Sigmoid colon (tissue), 4 donors: ENCODE data around the gene VIPR2.

Source experiments
- EP300 ChIP-seq, 4 donors: sonication (generic); formaldehyde crosslinking; IDR thresholded peaks; one replicate each; pipeline ENCODE4 v1.6.1; 2017; ENCODE audit warnings: antibody characterized with exemption in 4 of 4
- POLR2AphosphoS5 ChIP-seq, 4 donors: sonication (generic); formaldehyde crosslinking; IDR thresholded peaks; one replicate each; pipeline ENCODE4 v1.6.1; 2017; ENCODE audit warnings: antibody characterized with exemption in 4 of 4
- TF ChIP-seq, protein P1 (sequence below), 4 experiments: fragments of 450-650 bp in 3 of 4; fragments of 200-600 bp in 1 of 4; IDR thresholded peaks; one replicate each; pipeline ENCODE4 v1.5.1; 2016 to 2019; ENCODE audit warnings: antibody characterized with exemption in 4 of 4, mild to moderate bottlenecking in 3 of 4, moderate library complexity in 2 of 4

DNA sequence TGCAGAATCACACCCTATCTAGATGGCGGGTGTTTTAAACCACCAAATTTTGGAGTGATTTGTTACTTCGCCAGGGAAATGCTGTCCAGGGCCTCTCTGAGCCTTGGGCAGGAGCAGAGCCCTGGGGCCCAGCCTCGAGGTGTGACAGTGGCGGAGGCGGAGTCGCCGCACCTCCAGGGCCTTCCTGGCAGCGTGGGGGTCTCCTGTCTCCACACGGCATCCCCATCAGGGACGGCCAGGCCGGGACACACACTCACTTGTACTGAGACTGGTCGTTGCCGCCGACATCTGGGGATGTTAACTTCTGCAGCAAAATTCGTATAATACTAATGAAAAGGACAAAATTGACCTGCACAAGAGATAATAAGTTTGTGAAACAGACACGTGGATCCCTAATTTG, 110.7 kb downstream of the VIPR2 start:
- no peak for TF ChIP-seq EP300 (IDR thresholded peaks at IDR 0.05)
- TF ChIP-seq, protein P1, sequence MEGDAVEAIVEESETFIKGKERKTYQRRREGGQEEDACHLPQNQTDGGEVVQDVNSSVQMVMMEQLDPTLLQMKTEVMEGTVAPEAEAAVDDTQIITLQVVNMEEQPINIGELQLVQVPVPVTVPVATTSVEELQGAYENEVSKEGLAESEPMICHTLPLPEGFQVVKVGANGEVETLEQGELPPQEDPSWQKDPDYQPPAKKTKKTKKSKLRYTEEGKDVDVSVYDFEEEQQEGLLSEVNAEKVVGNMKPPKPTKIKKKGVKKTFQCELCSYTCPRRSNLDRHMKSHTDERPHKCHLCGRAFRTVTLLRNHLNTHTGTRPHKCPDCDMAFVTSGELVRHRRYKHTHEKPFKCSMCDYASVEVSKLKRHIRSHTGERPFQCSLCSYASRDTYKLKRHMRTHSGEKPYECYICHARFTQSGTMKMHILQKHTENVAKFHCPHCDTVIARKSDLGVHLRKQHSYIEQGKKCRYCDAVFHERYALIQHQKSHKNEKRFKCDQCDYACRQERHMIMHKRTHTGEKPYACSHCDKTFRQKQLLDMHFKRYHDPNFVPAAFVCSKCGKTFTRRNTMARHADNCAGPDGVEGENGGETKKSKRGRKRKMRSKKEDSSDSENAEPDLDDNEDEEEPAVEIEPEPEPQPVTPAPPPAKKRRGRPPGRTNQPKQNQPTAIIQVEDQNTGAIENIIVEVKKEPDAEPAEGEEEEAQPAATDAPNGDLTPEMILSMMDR (IDR thresholded peaks at IDR 0.05) = no peak
- no peak for TF ChIP-seq POLR2AphosphoS5 (IDR thresholded peaks at IDR 0.05)
